ENCODE results near the gene SCN1B. TPM values are rescaled to one million over a fixed set of nuclear protein-coding genes. Genes with fewer than 3 reads are reported as not detected.
"Not testable (repeated sequence)": the region's sequence is repeated elsewhere in the genome, so short reads cannot be mapped to it uniquely, and the experiment has no call there.

Gene SCN1B
- polyA plus RNA-seq (2013, experiment 1 of 2; ENCODE audit: insufficient read length): 6.4 TPM
- polyA plus RNA-seq (2013, experiment 2 of 2; ENCODE audit: insufficient read length): 7.5 TPM

DNA sequence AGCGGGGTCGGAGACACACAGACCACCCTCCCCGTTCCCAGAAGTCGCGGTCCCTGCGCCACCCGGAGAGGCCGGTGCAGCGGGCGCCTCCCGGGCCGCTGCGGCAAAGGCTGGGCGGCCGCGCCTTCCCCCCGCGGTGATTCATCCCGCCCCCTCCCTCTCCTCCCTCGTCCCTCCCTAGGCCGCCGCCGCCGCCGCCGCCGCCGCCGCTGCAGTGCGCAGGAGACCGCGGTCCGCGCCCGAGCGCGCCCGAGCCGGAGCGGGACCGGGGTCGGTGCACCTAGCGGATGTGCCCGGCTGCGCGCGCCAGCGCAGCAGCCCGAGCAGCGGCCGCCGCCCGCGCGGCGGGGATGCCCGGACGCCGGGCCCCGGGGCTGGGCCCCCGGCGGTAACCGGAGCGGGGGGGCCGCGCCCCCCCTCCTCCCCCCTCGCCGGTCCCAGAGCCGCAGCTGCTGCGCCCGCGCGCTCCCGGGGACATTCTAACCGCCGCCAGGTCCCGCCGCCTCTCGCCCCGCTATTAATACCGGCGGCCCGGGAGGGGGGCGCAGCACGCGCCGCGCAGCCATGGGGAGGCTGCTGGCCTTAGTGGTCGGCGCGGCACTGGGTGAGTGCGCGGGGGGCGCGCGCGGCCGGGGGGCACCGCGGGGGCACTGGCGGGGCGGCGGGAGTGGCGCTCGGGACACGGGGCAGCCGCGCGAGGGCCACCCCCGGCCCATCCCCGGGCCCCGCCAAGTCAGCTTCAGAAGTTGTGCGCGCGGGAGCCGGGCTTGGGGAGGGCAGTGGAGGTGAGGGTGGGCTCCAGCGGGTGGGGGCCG, at the start of gene SCN1B:
Gene SCN1B, plus strand, starts transcription at position 214 of the 815 bp plus-strand sequence. Its CDS starts 351 bp downstream, at position 565.
- peak; percentile 76 for DNase-seq

DNA sequence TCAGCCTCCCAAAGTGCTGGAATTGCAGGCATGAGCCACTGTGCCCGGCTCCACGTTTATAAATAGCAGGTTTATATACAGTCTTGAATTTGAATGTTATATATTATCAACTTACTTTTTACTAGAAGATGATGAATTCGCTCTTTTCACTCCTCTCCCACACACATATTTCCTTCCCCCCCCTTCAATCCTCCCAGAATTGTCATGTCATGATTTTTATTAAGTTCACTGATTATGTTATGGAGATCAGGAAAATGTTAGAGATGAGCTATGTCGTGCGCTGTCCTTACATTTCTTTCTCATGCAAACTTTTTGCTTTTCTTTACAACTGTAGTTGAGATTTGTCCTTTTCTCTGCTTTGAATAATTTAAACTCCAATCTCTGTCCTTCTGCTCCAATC, 48.0 kb upstream of the SCN1B start:
- no peak for DNase-seq

DNA sequence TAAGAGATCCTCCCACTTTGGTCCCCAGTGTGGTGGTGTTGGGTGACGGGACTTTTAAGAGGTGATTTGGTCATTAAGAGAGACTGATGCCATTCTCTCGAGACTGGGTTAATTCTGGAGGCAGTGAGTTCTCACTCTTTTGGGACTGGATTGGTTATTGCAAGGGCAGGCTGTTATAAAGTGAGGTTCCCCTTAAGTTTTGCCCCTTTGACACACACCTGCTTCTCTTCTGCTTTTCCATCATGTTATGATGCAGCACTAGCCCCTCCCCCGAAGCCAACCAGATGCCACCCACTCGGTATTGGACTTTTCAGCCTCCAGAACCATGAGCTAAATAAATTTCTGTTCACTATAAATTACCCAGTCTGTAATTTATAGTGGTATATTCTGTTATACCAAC, 46.5 kb upstream of the SCN1B start:
- DNase-seq: no peak

DNA sequence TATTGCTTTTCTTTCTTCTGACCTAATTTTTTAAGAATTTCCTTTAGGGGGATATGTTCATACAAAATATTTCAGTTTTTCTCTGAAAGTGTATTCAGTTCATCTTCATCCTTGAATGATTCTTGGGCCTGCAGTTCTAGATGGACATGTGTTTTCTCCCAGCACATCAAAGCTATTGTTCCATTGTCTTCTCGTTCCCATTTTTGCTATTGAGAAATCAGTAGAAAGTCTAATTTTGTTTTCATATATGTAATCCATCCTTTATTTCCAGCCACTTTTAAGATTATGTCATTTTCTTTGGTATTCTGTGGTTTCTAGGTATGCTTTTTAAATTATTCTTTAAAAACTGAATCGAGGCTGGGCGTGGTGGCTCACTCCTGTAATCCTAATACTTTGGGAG, 46.0 kb upstream of the SCN1B start:
- DNase-seq: no peak

DNA sequence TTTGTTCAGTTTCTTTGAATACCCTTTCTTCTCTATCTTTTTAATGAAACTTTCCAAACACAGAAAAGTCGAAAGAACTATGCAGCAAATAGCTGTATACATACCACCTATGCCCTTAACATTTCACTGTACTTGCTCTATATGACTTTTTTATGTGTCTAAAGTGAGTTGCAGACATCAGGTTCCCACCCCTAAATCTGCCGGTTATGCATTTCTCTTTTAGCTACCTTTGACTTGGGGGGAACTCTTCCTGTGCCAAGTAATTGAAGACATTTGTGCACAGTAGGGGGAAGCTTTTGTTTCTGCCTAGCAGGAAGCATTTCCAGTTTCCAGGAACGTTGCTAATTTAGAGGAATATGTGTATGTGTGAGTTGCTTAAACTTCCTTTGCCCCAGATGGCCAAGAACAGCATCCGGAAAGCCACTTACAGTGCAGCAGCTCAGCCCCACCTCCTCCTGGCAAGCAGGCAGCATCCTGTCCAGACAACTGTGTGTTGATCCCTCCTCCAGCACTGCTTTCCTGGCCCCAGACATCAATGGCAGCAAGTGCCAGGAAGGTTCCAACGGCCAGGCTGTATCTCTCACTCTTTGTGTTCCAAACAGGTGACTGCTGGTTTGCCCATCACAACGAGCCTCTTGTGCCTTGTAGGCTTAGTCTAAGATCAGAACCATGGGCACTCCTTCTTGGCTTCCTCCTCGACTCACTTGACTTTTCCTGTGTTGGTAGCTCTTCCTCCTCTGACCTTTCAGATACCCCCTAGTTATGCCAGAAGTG, 44.8 kb upstream of the SCN1B start:
- no peak for DNase-seq

DNA sequence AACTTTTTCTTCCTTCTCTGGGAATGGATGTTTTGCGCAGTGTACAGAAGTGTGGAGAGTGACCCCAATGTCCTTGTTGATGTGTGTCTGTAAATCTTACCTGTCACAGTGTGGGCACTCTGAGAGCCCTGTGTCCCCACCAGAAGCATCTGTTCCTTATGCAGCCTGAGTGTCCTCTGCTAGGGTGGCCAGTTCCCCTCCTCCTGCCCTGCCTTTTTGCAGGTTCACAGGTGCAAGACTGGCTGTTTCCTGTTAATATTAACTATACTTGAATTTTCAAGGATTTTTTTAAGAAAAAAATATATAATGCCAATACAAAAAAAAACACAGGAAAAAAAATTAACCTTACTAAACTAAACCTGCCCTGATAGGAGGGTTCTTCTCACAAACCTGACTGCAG, 42.2 kb upstream of the SCN1B start:
- DNase-seq: no peak

DNA sequence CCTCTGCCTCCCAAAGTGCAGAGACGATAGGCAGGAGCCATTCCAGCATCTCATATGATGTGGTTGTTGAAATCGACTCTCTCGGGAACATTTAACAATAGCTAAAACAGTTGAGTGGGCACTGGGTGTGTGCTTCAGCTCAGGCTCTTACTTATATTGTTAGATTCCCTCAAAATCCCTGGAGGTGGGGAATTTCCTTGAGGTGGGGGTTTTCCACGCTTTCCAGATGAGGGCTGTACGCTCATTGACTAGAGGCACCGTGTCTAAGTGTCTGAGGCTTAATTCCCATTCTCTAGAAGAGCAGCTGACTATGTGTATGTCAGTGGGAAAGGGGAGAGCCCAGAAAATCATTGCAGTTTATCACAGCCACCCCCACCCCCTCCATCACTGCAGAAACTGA, 41.0 kb upstream of the SCN1B start:
- DNase-seq: no peak

DNA sequence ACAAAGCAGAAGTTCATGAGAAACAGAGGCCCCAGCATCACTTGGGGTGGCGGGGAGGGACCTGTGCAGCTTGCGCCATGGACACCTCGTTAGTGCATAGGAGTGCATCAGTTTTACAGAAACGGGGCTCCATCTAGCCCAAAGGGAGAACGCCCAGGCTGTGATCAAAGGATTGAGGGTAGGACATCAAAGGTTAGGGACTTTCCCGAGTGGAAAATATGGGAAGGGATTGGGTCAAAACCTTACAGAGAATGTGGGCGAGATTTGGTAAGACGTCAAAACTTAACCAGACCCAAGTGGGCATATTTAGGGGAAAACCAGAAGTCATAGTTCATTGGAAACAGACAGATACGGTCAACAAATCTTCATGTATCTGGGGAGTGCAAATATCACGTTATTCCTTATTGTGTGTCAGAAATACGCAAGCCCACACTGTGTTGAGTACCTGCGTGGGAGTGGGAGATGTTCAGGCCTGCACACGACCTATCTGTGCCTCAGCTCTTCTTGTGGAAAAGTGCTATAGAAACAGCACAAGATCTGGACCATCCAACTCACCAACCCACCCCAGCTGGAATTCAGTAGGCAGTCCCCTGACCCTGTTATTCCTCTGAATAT, 39.6 kb upstream of the SCN1B start:
- DNase-seq: no peak

DNA sequence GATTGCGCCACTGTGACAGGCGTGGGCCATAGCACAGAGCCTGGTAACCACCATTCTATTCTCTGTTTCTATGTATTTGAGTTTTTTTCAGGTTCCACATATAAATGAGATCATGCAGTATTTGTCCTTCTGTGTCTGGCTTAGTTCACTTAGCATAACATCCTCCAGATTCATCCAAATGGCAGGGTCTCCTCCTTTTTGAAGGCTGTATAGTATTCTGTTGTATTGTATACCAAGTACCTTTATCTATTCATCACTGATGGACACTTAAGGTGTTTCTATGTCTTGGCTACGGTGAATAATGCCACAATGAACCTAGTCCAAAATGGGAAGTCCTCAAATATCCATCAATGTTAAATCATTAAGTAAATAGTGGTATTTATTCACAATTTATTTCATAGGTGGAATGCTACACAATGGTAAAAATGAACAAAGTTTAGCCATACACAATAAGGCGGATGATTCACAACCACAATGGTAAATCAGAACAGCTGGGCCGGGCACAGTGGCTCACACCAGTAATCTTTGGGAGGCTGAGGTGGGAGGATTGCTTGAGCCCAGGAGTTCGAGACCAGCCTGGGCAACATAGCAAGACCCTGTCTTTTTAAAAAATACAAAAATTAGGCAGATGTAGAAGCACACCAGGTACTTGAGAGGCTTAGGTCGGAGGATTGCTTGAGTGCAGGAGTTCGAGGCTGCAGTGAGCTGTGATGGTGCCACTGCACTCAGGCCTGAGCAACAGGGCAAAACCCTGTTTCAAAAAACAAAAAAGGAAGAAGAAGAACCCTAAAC, 38.5 kb upstream of the SCN1B start:
- DNase-seq: no peak

DNA sequence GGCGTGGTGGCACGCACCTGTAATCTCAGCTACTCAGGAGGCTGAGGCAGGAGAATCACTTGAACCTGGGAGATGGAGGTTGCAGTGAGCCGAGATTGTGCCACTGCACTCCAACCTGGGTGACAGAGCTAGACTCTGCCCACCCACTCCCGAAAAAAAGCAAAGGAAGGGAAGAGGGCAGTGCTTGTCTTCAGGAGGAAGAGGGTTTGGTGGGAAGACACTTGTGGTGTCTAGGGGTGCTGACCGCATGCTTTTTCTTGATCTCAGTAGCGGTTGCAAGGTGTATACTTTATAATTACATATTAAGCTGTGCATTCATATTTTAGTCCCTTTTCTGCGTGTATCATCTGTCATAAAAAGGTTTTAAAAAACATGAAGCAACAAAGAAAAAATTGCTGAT, 37.7 kb upstream of the SCN1B start:
- not testable (repeated sequence) for DNase-seq

DNA sequence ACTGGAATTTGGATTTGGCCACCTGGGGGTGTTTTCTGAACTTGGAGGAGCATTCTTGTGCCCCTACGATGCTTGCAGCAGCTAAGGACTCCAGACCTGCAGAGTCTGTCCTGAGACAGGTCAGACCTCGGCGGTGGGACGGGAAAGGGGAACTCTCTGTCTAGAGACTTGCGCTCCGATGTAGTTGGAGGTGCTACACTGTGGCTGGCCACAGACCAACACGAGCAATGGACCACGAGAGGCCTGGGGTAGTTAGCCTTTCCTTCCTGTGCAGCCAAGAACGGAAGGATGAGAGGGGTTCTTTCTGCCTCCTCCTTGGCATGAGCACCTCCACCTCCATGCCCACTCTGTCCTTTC, 36.0 kb upstream of the SCN1B start:
- no peak for DNase-seq

DNA sequence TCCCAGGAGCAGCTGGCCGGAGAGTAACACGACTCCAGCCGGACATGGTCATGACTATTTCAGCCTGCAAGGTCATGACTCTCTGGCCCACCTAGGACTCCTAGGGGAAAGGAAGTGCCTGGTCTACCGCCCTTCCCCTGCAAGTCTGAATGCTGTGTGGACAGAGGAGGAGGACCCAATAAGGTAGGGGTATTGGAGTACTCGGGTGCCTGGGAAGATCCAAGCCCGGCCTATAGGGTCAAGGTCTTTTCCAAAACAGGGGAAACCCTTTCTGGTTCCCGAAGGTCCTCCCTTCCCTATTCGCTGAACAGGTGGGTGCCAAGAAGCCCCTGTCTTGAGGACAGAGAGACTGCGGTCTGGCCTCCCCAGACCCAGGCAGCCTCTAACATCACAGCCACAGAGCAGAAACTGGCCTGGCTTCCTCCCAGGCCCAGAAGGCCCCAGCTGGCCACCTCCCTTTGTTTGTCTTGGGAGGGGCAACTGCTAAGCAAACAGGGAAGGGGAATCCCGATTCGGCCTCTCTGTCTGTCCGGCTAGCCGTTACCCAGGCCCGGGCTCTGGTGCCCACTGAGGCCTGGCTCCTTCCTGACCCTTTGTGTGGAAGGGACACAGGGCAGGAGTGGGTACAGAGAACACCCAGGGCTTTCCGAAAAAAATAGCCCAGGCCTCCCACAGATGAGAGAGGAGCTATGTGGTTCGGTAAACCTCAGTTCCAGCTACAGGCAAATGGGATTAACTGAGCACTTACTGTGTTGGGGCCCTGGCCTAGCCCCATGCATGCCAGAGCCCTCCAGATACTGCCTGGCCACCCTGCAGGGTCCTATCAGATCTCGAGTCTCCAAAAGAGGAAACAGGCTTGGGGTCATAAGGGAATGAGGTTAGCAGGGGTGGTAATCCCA, 35.4 kb upstream of the SCN1B start:
- DNase-seq: no peak

DNA sequence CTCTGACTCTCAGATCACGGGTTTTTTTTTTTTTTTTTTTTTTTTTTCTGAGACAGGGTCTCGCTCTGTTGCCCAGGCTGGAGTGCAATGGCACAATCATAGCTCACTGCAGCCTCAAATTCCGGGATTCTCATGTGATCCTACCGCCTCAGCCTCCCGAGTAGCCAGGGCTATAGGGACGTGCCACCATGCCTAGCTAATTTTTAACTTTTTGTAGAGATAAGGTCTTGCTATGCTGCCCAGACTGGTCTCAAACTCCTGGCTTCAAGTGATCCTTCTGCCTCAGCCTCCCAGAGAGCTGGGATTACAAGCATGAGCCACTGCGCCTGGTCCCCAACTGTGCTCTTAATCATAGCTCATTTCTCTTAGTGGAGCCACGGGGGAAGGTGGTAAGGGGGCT, 34.7 kb upstream of the SCN1B start:
- no peak for DNase-seq

DNA sequence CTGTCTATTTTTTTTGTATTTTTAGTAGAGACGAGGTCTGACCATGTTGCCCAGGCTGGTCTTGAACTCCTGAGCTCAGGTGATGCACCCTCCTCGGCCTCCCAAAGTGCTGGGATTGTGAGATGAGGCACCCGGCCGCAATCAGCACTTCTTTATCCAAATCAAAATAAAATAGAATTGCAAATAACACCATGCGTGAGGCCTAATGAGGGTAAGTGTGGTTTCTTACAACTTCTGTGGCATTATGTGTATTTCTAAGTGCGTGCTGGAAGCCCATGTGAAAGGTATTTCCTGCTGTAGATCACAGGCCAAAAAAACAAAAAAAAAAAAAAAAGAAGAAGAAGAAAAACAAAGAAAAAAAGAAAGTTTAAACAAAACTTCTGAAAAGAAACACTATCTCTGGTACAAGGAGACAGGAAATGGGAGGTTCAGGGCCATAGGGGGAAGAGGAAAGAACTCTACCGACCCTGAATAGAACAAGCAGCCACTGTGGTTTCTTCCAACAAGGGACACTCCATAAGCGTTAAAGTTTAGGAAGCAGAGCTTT, 33.1 kb upstream of the SCN1B start:
- DNase-seq: no peak

DNA sequence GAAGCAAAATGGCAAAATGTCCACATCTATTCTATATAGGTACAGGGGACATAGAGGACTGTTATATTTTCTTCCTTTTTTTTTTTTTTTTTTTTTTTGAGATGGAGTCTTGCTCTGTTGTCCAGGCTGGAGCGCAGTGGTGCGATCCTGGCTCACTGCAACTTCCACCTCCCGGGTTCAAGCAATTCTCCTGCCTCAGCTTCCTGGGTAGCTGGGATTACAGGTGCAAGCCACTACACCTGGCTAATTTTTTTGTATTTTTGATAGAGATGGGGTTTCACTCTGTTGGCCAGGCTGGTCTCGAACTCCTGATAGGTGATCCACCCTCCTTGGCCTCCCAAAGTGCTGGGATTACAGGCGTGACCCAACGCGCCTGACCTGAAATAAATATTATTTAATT, 32.0 kb upstream of the SCN1B start:
- not testable (repeated sequence) for DNase-seq

DNA sequence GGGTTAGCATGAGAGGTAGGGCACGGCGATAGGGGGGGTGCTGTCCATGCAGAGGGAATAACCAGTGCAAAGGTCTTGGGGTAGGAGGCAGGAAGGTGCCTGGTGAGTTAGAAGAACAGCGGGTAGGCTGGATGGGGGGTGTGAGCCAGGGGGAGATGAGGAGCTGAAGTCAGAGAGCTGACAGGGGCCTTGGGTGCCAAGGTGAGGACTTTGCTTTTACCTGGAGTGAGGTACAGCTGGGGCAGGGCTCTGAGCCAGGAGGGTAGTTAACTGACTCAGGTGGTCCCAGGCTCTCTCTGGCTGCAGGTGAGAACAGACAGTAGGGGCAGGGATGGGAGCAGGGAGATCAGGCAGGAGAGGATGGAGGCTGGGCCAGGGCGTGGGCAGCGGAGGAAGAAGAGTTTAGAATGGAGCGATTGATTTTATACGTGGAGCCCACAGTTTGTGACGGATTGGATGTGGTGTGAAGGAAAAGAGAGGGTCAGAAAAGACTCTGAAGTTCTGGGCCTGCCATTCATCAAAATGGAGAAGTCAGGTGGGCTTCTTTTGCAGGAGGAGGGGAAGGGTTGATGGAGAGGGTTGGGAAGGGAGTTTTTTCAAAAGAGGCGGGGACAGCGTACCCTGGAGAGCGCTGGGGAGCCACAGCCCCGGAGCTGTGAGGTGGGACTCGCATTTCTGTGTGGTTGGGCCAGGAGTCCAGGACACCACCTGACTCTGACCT, 31.3 kb upstream of the SCN1B start:
- peak; percentile 6 for DNase-seq

DNA sequence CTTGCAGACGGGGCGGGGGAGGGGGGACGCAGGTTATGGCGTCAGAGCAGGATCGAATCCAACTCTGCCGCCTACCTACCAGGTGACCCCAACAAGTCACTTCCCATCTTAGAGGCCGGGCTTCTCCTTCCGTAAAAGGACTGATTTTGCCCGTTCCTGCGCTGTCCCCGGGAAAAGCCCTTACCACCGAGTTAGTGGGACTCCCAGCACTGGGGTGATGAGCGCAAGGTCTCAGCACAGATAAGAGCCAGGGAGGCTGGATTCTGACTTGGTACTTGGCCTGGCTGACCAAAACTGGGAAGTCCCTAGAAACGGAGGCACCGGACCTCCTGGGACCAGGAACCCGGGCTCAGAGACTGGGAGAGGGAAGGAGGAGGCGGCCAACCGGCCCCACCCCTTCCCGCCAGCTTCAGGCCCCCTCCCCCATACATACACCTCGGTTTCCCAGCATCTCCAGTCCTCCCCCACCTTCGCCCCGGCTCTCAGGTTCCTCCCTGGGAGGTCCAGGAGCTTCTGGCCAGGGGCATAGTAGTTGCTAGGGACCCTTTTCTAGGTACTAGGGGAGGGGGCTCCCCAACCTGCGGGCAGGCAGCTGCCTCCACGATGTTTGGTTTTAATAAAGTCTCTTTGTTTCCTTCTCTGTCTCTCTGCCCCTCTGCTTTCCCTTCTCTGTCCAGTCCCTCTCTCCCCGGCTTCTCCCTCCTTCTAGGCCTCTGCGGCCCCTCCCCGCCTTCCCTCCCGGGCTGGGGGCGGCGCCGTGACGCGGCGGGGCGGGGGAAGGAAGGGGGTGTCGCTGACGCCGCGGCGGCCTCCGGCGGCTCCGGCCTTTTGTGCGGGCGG, 30.6 kb upstream of the SCN1B start, which contains the start of gene GRAMD1A:
Gene GRAMD1A, plus strand, starts transcription at position 826 of the 840 bp plus-strand sequence. CDS start 156 bp downstream, outside the sequence.
- DNase-seq: peak; percentile 90

DNA sequence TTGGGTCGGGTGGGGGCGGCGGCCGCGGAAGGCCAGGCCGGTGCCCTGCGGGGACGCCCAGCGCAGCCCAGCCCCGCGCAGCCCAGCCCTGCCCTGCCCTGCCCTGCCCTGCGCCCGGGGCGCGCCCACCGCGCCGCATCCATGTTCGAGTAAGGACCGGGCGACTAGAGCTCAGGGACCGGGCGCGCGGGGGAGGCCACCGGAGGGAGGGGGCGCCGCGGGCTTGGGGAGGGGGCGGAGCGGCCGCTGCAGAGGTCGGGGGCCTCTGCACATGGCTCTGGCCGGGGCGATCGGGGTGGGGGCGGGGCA, 30.0 kb upstream of the SCN1B start:
- DNase-seq: no peak

All from fibroblast of skin of abdomen (primary cell).